HG03135 (cell line): ENCODE measurements around the gene REM2.
A peak's percentile ranks its signal among the peaks of the same experiment; 100 is the strongest.

Experiments used
- ATAC-seq: cut with Tn5 transposase; IDR thresholded peaks from one replicate; pipeline ENCODE4 v1.9.1; 2021; ENCODE audit warnings: mild to moderate bottlenecking, moderate library complexity; ENCODE audit not compliant: unreplicated experiment

The REM2 gene

GRCh38 chr14:22926316-22926715 is 43.3 kb downstream of the REM2 start:
- no peak for ATAC-seq

- no peak for ATAC-seq
Measured at GRCh38 chr14:22928237-22929103, 45.4 kb downstream of the REM2 start.

- ATAC-seq = peak; percentile 91
Measured at GRCh38 chr14:22929104-22929960, 46.3 kb downstream of the REM2 start, which contains the start of gene PRMT5. PRMT5 (minus strand) TSS chr14:22929376; CDS start chr14:22929361, 15 bp downstream.

GRCh38 chr14:22929961-22930364 is 46.9 kb downstream of the REM2 start:
- peak; percentile 4 for ATAC-seq

- ATAC-seq = no peak
Measured at GRCh38 chr14:22932146-22932545, 49.1 kb downstream of the REM2 start.

GRCh38 chr14:22935156-22935555 is 52.1 kb downstream of the REM2 start:
- no peak for ATAC-seq
